Heart right ventricle (tissue), 16 donors: ENCODE results near the gene CCDC154. TPM values are rescaled to one million over a fixed set of nuclear protein-coding genes. Genes with fewer than 3 reads are reported as not detected.

ENCODE experiments used
- ATAC-seq, 8 donors: fragments of 200-7000 bp; cut with Tn5 transposase; one replicate each; pipeline ENCODE4 v1.9.1; 2020; ENCODE audit warnings: mild to moderate bottlenecking in 8 of 8, moderate library complexity in 8 of 8, moderate number of reproducible peaks in 1 of 8
- DNase-seq, 2 donors: peaks; one replicate each; pipeline ENCODE4 v3.0.0-alpha.2; 2020
- H3K27ac ChIP-seq, 10 donors: fragments of 200-600 bp; sonication (generic) in 2 of 10; one replicate each; pipeline versions ENCODE4 v1.5.0 to v1.8.0; 2020 to 2022; ENCODE audit warnings: mild to moderate bottlenecking in 3 of 10
- H3K27me3 ChIP-seq, 7 donors: fragments of 200-600 bp; one replicate each; pipeline ENCODE4 v1.8.0; 2021 to 2022; ENCODE audit warnings: mild to moderate bottlenecking in 2 of 7
- H3K36me3 ChIP-seq, 9 donors: fragments of 200-600 bp; sonication (generic) in 1 of 9; one replicate each; pipeline versions ENCODE4 v1.5.0 to v1.8.0; 2020 to 2022; ENCODE audit warnings: mild to moderate bottlenecking in 2 of 9
- H3K4me1 ChIP-seq, 9 donors: fragments of 200-600 bp; sonication (generic) in 1 of 9; one replicate each; pipeline versions ENCODE4 v1.5.0 to v1.8.0; 2020 to 2022; ENCODE audit warnings: mild to moderate bottlenecking in 4 of 9
- H3K4me3 ChIP-seq, 10 donors: fragments of 200-600 bp; sonication (generic) in 2 of 10; one replicate each; pipeline versions ENCODE4 v1.5.0 to v1.8.0; 2020 to 2022; ENCODE audit warnings: mild to moderate bottlenecking in 7 of 10, moderate library complexity in 2 of 10
- H3K9me3 ChIP-seq, 11 donors: fragments of 200-600 bp in 10 of 11; sonication (generic) in 2 of 11; one replicate each; pipeline versions ENCODE4 v1.5.0 to v1.8.0; 2013 to 2022; ENCODE audit warnings: mild to moderate bottlenecking in 2 of 11, control low read depth in 1 of 11, moderate library complexity in 1 of 11
- CTCF ChIP-seq, 9 donors: fragments of 200-600 bp; sonication (generic) in 2 of 9; IDR thresholded peaks; one replicate each; pipeline versions ENCODE4 v1.5.0 to v1.8.0; 2021 to 2022; ENCODE audit warnings: antibody characterized with exemption in 9 of 9, mild to moderate bottlenecking in 5 of 9, moderate library complexity in 1 of 9
- WGBS, 2 donors: extraction: QIAGEN DNeasy Blood & Tissue Kit; methylation state at CpG; one replicate each; pipeline ENCODE4 v1.1.7; 2013; ENCODE audit warnings: inconsistent platforms in 1 of 2; 5-methylcytosine and 5-hydroxymethylcytosine counted together
- intact Hi-C, 10 donors: fragments of 100-400 bp; cut with DNase I; formaldehyde crosslinking; loops; one replicate each; pipeline versions ENCODE4 v1.11.1 to v1.14.2; 2022
- polyA plus RNA-seq, 2 donors: library from polyadenylated mRNA; stranded (reverse); fragments of 200-250 nt; gene quantifications; one replicate each; pipeline ENCODE4 v1.2.3, GENCODE V29; 2013
- total RNA-seq, 10 donors: library from RNA; stranded (reverse); fragmentation: NEBNext Ultra II Directional in 3 of 10; extraction: Animal tissue kit (Norgen Biotek cat#: 25700) in 3 of 10; gene quantifications; one replicate each; pipeline versions ENCODE4 v1.2.1 to v1.2.4, GENCODE V29; 2021 to 2023
- donor health status: Arrhythmogenic right ventricular cardiomyopathy.
- donor health status: ischemic (EF 13 %, LVEDD 7.1; RV severe dilation, severe dysfunction).
- donor health status: healthy with polysubstance abuse.
- donor health status: DM: no; HTN: yes; CAD: no.
- donor health status: DM: no; HTN: no; CAD: no.
- donor health status: ischemic (EF 25% LVEDD 6.9; RV normal size, moderate dysfunction).
- donor health status: ischemic (EF 25% LVEDD 5.7; RV mildly dilated, moderate dysfunction).
- donor health status: healthy.
- donor health status: DM: yes; HTN: yes; CAD: no.
- donor health status: Ischemic cardiomyopathy.
- donor health status: ischemic (EF 35%, LVEDD 5.7; RV mildly dilated, moderate dysfunction).
- donor health status: nonischemic (EF 11% LVEDD 7.7; RV severe dilation, severe dysfunction).
- donor health status: DM: yes; HTN: yes; CAD: no.
- donor health status: PGD.
- donor health status: ischemic (EF 29% LVEDD 5.4; RV normal size, mild dysfunction).
- donor health status: nonischemic (EF 23%, LVEDD 6.1; RV moderate dilation, normal function).

The CCDC154 gene
- total and polyA plus RNA-seq, 12 donors = 0.17 to 5.9 (median 0.75) TPM

- ATAC-seq (no peak), DNase-seq (no peak)
- TF ChIP-seq CTCF (IDR thresholded peaks at IDR 0.05) = no peak
- Histone ChIP-seq H3K4me3 (no peak overlapping the region), H3K36me3 (peaks cover 0 to 98% (median 54%) of the 10 kb centered on the region in 9 donors), H3K27ac (no peak overlapping the region), H3K4me1 (no peaks in the 10 kb centered on the region), H3K27me3 (no peaks in the 10 kb centered on the region), H3K9me3 (no peaks in the 10 kb centered on the region)
- 94 to 98% methylated on average over 20 of the region's 20 CpGs for WGBS, 2 donors
- intact Hi-C loops = no loop called here
Measured at GRCh38 chr16:1452530-1452929, 8.2 kb upstream of the CCDC154 start.

- no peaks in the 10 kb centered on the region for H3K27me3 ChIP-seq
- no peaks in the 10 kb centered on the region for H3K4me1 ChIP-seq
- no peak for DNase-seq
- ATAC-seq = no peak
- no peak for TF ChIP-seq CTCF (IDR thresholded peaks at IDR 0.05)
- no peak overlapping the region for H3K27ac ChIP-seq
- no peak overlapping the region for H3K4me3 ChIP-seq
- H3K9me3 ChIP-seq = no peaks in the 10 kb centered on the region
- intact Hi-C loops = no loop called here
- 94 to 96% methylated on average over 34 of the region's 34 CpGs for WGBS, 2 donors
- H3K36me3 ChIP-seq = peaks cover 0 to 100% (median 52%) of the 10 kb centered on the region in 9 donors
Measured at GRCh38 chr16:1451702-1452392, 7.5 kb upstream of the CCDC154 start.

GRCh38 chr16:1450841-1451240 lies 6.5 kb upstream of the CCDC154 start:
- no peak overlapping the region for H3K27ac ChIP-seq
- 95 to 98% methylated on average over 21 of the region's 21 CpGs for WGBS, 2 donors
- intact Hi-C loops = no loop called here
- peaks cover 0 to 100% (median 58%) of the 10 kb centered on the region in 9 donors for H3K36me3 ChIP-seq
- no peak overlapping the region for H3K4me3 ChIP-seq
- no peak for ATAC-seq
- no peaks in the 10 kb centered on the region for H3K4me1 ChIP-seq
- no peak for DNase-seq
- no peak for TF ChIP-seq CTCF (IDR thresholded peaks at IDR 0.05)
- H3K27me3 ChIP-seq = no peaks in the 10 kb centered on the region
- no peaks in the 10 kb centered on the region for H3K9me3 ChIP-seq

- DNase-seq (no peak), ATAC-seq (no peak)
- WGBS, 2 donors = 91 to 92% methylated on average over 29 of the region's 29 CpGs
- Histone ChIP-seq H3K4me1 (no peaks in the 10 kb centered on the region), H3K27me3 (no peaks in the 10 kb centered on the region), H3K27ac (no peak overlapping the region), H3K36me3 (peaks cover 0 to 100% (median 55%) of the 10 kb centered on the region in 9 donors), H3K4me3 (no peak overlapping the region), H3K9me3 (no peaks in the 10 kb centered on the region)
- intact Hi-C loops = no loop called here
- no peak for TF ChIP-seq CTCF (IDR thresholded peaks at IDR 0.05)
Measured at GRCh38 chr16:1450218-1450617, 5.9 kb upstream of the CCDC154 start.
